IMR-90 (cell line): ENCODE results near the gene ACTMAP.

Experiments
- BHLHE40 ChIP-seq: fragments of 150-350 bp; IDR thresholded peaks from 2 replicates; pipeline ENCODE4 v1.6.1; 2016; ENCODE audit warnings: mild to moderate bottlenecking, low read depth, low read length
- CEBPB ChIP-seq: IDR thresholded peaks from 2 replicates; pipeline ENCODE4 v1.6.1; 2012; ENCODE audit warnings: low read depth, low read length, improper control_type of control experiment
- CTCF ChIP-seq: conservative IDR thresholded peaks from 2 replicates; pipeline ENCODE4 v1.5.1; 2012; ENCODE audit warnings: mild to moderate bottlenecking, low read depth, low read length, improper control_type of control experiment
- MAZ ChIP-seq: IDR thresholded peaks from 2 replicates; pipeline ENCODE4 v1.6.1; 2012; ENCODE audit warnings: low read depth, mild to moderate bottlenecking, low read length, improper control_type of control experiment, moderate library complexity, borderline replicate concordance
- RAD21 ChIP-seq: IDR thresholded peaks from 2 replicates; pipeline ENCODE4 v1.6.1; 2012; ENCODE audit warnings: low read length, improper control_type of control experiment
- RCOR1 ChIP-seq: IDR thresholded peaks from 2 replicates; pipeline ENCODE4 v1.6.1; 2012; ENCODE audit warnings: mild to moderate bottlenecking, low read length, improper control_type of control experiment; ENCODE audit not compliant: insufficient replicate concordance
- USF2 ChIP-seq: fragments of 150-350 bp; IDR thresholded peaks from 2 replicates; pipeline ENCODE4 v1.6.1; 2017; ENCODE audit warnings: mild to moderate bottlenecking, antibody characterized with exemption, low read length, low read depth

GRCh38 chr19:40759352-40759751 is 9.1 kb upstream of the ACTMAP start:
- TF ChIP-seq CTCF (no peak), RCOR1 (no peak), BHLHE40 (no peak), MAZ (no peak), RAD21 (no peak), USF2 (no peak), CEBPB (no peak)
